ENCODE data around the gene ST3GAL4. TPM values are rescaled to one million over a fixed set of nuclear protein-coding genes. Genes with fewer than 3 reads are reported as not detected.
"Not testable (repeated sequence)": the region's sequence is repeated elsewhere in the genome, so short reads cannot be mapped to it uniquely, and the experiment has no call there.

ST3GAL4 gene
- total RNA-seq, 2 donors from 2014 or later = 27.7 to 98.0 TPM

GRCh38 chr11:126380909-126381308 is 25.4 kb downstream of the ST3GAL4 start:
- ATAC-seq (ENCODE audit: insufficient number of reproducible peaks, low FRiP score, low read depth) (no peak), DNase-seq (ENCODE audit: low spot score) (no peak)
- no peak for TF ChIP-seq CTCF (IDR thresholded peaks at IDR 0.05)
- Histone ChIP-seq H3K27me3 (replicated peaks; ENCODE audit: insufficient read depth) (no peaks in the 10 kb centered on the region), H3K9me3 (no peaks in the 10 kb centered on the region), H3K36me3 (no peaks in the 10 kb centered on the region), H3K27ac (no peak overlapping the region), H3K4me3 (no peak overlapping the region), H3K4me1 (ENCODE audit: control insufficient read depth in 1 of 2, low read depth in 2 of 2) (peaks cover under 1 to 2% of the 10 kb centered on the region in 2 donors)

- peaks cover 7 to 13% of the 10 kb centered on the region in 2 donors for H3K4me1 ChIP-seq (ENCODE audit: control insufficient read depth in 1 of 2, low read depth in 2 of 2)
- ATAC-seq (ENCODE audit: insufficient number of reproducible peaks, low FRiP score, low read depth); H3K9me3 ChIP-seq; DNase-seq (ENCODE audit: low spot score); H3K27me3 ChIP-seq (replicated peaks; ENCODE audit: insufficient read depth); H3K27ac ChIP-seq; H3K36me3 ChIP-seq; H3K4me3 ChIP-seq: not testable (repeated sequence)
These were observed 26.5 kb downstream of the ST3GAL4 start for GRCh38 chr11:126381960-126382359.

- DNase-seq (ENCODE audit: low spot score); ATAC-seq (ENCODE audit: insufficient number of reproducible peaks, low FRiP score, low read depth); H3K4me3 ChIP-seq; H3K27ac ChIP-seq; H3K36me3 ChIP-seq; H3K9me3 ChIP-seq; H3K27me3 ChIP-seq (replicated peaks; ENCODE audit: insufficient read depth): not testable (repeated sequence)
- peaks cover 7 to 14% of the 10 kb centered on the region in 2 donors for H3K4me1 ChIP-seq (ENCODE audit: control insufficient read depth in 1 of 2, low read depth in 2 of 2)
These were observed 27.2 kb downstream of the ST3GAL4 start for GRCh38 chr11:126382641-126383040.

GRCh38 chr11:126383339-126384335 is 28.2 kb downstream of the ST3GAL4 start:
- no peaks in the 10 kb centered on the region for H3K27me3 ChIP-seq (replicated peaks; ENCODE audit: insufficient read depth)
- DNase-seq (ENCODE audit: low spot score) = no peak
- no peak for TF ChIP-seq CTCF (IDR thresholded peaks at IDR 0.05)
- no peak for ATAC-seq (ENCODE audit: insufficient number of reproducible peaks, low FRiP score, low read depth)
- H3K9me3 ChIP-seq = no peaks in the 10 kb centered on the region
- H3K4me3 ChIP-seq = no peak overlapping the region
- H3K36me3 ChIP-seq = no peaks in the 10 kb centered on the region
- H3K4me1 ChIP-seq (ENCODE audit: control insufficient read depth in 1 of 2, low read depth in 2 of 2) = peaks cover 7 to 14% of the 10 kb centered on the region in 2 donors
- no peak overlapping the region for H3K27ac ChIP-seq

GRCh38 chr11:126384449-126385070 is 29.1 kb downstream of the ST3GAL4 start:
- no peak for ATAC-seq (ENCODE audit: insufficient number of reproducible peaks, low FRiP score, low read depth)
- TF ChIP-seq CTCF (IDR thresholded peaks at IDR 0.05) = no peak
- H3K4me3 ChIP-seq = no peak overlapping the region

More at GRCh38 chr11:126384449-126385070, 29.1 kb downstream of the ST3GAL4 start:
- H3K4me1 ChIP-seq (ENCODE audit: control insufficient read depth in 1 of 2, low read depth in 2 of 2) = peaks cover 7 to 14% of the 10 kb centered on the region in 2 donors
- H3K9me3 ChIP-seq = no peaks in the 10 kb centered on the region
- H3K36me3 ChIP-seq = no peaks in the 10 kb centered on the region
- no peak overlapping the region for H3K27ac ChIP-seq
- DNase-seq (ENCODE audit: low spot score) = no peak
- H3K27me3 ChIP-seq (replicated peaks; ENCODE audit: insufficient read depth) = no peaks in the 10 kb centered on the region
